Liver (tissue), 3 donors: ENCODE data around the gene NABP2.

Experiments
- ATF3 ChIP-seq: IDR thresholded peaks from 2 replicates; pipeline ENCODE4 v1.6.1; 2016; ENCODE audit warnings: antibody characterized with exemption
- CTCF ChIP-seq: fragments of 150-350 bp; IDR thresholded peaks from 2 replicates; pipeline ENCODE4 v1.5.1; 2017; ENCODE audit warnings: improper control_type of control experiment, low read depth, low read length; ENCODE audit not compliant: missing input control
- EGR1 ChIP-seq, 2 donors: IDR thresholded peaks; 2 replicates each; pipeline ENCODE4 v1.6.1; 2016 to 2018; ENCODE audit warnings: antibody characterized with exemption in 2 of 2, low read depth in 2 of 2
- MAX ChIP-seq: IDR thresholded peaks from 2 replicates; pipeline ENCODE4 v1.6.1; 2016; ENCODE audit warnings: antibody characterized with exemption
- REST ChIP-seq: IDR thresholded peaks from 2 replicates; pipeline ENCODE4 v1.6.1; 2016; ENCODE audit warnings: antibody characterized with exemption, mild to moderate bottlenecking
- TAF1 ChIP-seq: conservative IDR thresholded peaks from 2 replicates; pipeline ENCODE4 v1.6.1; 2016; ENCODE audit warnings: antibody characterized with exemption, mild to moderate bottlenecking
- donor health status: healthy.
- donor health status: healthy.

- TF ChIP-seq CTCF (peak; percentile 9), ATF3 (no peak), EGR1 (IDR thresholded peaks at IDR 0.05; ENCODE audit: low read depth in 2 of 2) (no peak), MAX (no peak), TAF1 (no peak), REST (no peak)
Measured at GRCh38 chr12:56271031-56271430, 46.9 kb downstream of the NABP2 start.
